IMR-90 (cell line): Measurements from ENCODE around the gene TMEFF1. TPM values are rescaled to one million over a fixed set of nuclear protein-coding genes. Genes with fewer than 3 reads are reported as not detected.

Source experiments
- ATAC-seq: fragments of 200-7000 bp; cut with Tn5 transposase; 2 replicates; pipeline ENCODE4 v1.9.1; 2020; ENCODE audit warnings: low read depth, mild to moderate bottlenecking, moderate library complexity
- BruUV-seq: library from RNA; stranded (reverse); fragments of 400-500 nt; replicated peaks from 2 replicates; lab custom pipeline; 2021; lab: Mats Ljungman, UMichigan
- CTCF ChIA-PET: fragments of 300-600 bp; formaldehyde crosslinking; extraction: SDS; loops from one replicate; lab custom pipeline; 2021; ENCODE audit warnings: antibody characterized with exemption; lab: Yijun Ruan, JAX
- POLR2A ChIA-PET: fragments of 300-600 bp; sonication (Branson Sonifier 250); formaldehyde crosslinking; loops from one replicate; lab custom pipeline; 2022; ENCODE audit warnings: antibody characterized with exemption; ENCODE audit not compliant: unreplicated experiment; lab: Charles Lee
- DNase-seq: peaks from one replicate; pipeline ENCODE4 v3.0.0; 2013
- H2AFZ ChIP-seq: replicated peaks from 2 replicates; pipeline ENCODE3; 2013; ENCODE audit warnings: low read length, mild to moderate bottlenecking; ENCODE audit not compliant: poor library complexity
- H2AK5ac ChIP-seq: 2 replicates; pipeline ENCODE4 v1.6.1; 2013; ENCODE audit warnings: low read depth, low read length, inconsistent platforms
- H2AK9ac ChIP-seq: replicated peaks from 2 replicates; pipeline ENCODE3; 2013; ENCODE audit warnings: mild to moderate bottlenecking, low read depth, low read length, moderate library complexity; ENCODE audit not compliant: poor library complexity
- H2BK120ac ChIP-seq: 2 replicates; pipeline ENCODE4 v1.6.1; 2013; ENCODE audit warnings: low read depth, low read length, inconsistent platforms
- H2BK15ac ChIP-seq: 3 replicates; pipeline ENCODE4 v1.6.1; 2013; ENCODE audit warnings: low read depth, low read length, inconsistent platforms
- H2BK20ac ChIP-seq: 2 replicates; pipeline ENCODE4 v1.6.1; 2013; ENCODE audit warnings: low read depth, mild to moderate bottlenecking, inconsistent platforms, low read length, moderate library complexity
- H2BK5ac ChIP-seq: 2 replicates; pipeline ENCODE4 v1.6.1; 2013; ENCODE audit warnings: mild to moderate bottlenecking, low read depth, low read length, inconsistent platforms; ENCODE audit not compliant: poor library complexity, severe bottlenecking
- H3K14ac ChIP-seq: replicated peaks from 2 replicates; pipeline ENCODE4 v1.6.1; 2013; ENCODE audit warnings: low read depth, low read length, inconsistent platforms
- H3K18ac ChIP-seq: 2 replicates; pipeline ENCODE4 v1.6.1; 2013; ENCODE audit warnings: low read depth, low read length, control low read depth
- H3K23ac ChIP-seq: 2 replicates; pipeline ENCODE4 v1.6.1; 2013; ENCODE audit warnings: low read depth, low read length, inconsistent platforms
- H3K27ac ChIP-seq: 2 replicates; pipeline ENCODE4 v1.5.1; 2013; ENCODE audit warnings: mild to moderate bottlenecking, control low read depth, low read length; ENCODE audit not compliant: insufficient read depth
- H3K27me3 ChIP-seq: 2 replicates; pipeline ENCODE4 v1.6.1; 2013; ENCODE audit warnings: low read length; ENCODE audit not compliant: control insufficient read depth, insufficient read depth
- H3K36me3 ChIP-seq: 2 replicates; pipeline ENCODE4 v1.6.1; 2013; ENCODE audit warnings: low read length, mixed read lengths; ENCODE audit not compliant: control insufficient read depth, insufficient read depth
- H3K4ac ChIP-seq: 2 replicates; pipeline ENCODE4 v1.6.1; 2013; ENCODE audit warnings: low read depth, low read length, inconsistent platforms
- H3K4me1 ChIP-seq: 2 replicates; pipeline ENCODE4 v1.6.1; 2013; ENCODE audit warnings: low read length, mixed read lengths; ENCODE audit not compliant: control insufficient read depth, insufficient read depth
- H3K4me2 ChIP-seq: 2 replicates; pipeline ENCODE4 v1.6.1; 2013; ENCODE audit warnings: low read depth, mild to moderate bottlenecking, control low read depth, low read length, moderate library complexity
- H3K4me3 ChIP-seq: 2 replicates; pipeline ENCODE4 v1.5.1; 2013; ENCODE audit warnings: low read depth, mild to moderate bottlenecking, control low read depth, low read length, moderate library complexity; ENCODE audit not compliant: insufficient read depth
- H3K56ac ChIP-seq: 2 replicates; pipeline ENCODE4 v1.6.1; 2013; ENCODE audit warnings: low read length, inconsistent platforms; ENCODE audit not compliant: insufficient read depth; ENCODE audit errors: extremely low read depth
- H3K79me1 ChIP-seq, 2 experiments: 2 replicates each; pipeline ENCODE4 v1.6.1; 2013; ENCODE audit warnings: low read length in 2 of 2, inconsistent platforms in 1 of 2, low read depth in 1 of 2
- H3K9ac ChIP-seq: 2 replicates; pipeline ENCODE4 v1.6.1; 2013; ENCODE audit warnings: low read depth, low read length, control low read depth
- H3K9me1 ChIP-seq: 2 replicates; pipeline ENCODE4 v1.6.1; 2013; ENCODE audit warnings: low read length, inconsistent platforms; ENCODE audit not compliant: insufficient read depth
- H3K9me3 ChIP-seq: 2 replicates; pipeline ENCODE4 v1.6.1; 2013; ENCODE audit warnings: low read length; ENCODE audit not compliant: control insufficient read depth, insufficient read depth
- H4K20me1 ChIP-seq: 2 replicates; pipeline ENCODE4 v1.6.1; 2013; ENCODE audit warnings: low read length, inconsistent platforms; ENCODE audit not compliant: insufficient read depth
- H4K5ac ChIP-seq: 2 replicates; pipeline ENCODE4 v1.6.1; 2013; ENCODE audit warnings: mild to moderate bottlenecking, low read depth, low read length, control low read depth
- H4K8ac ChIP-seq, 2 experiments: 2 replicates each; pipeline ENCODE4 v1.6.1; 2013; ENCODE audit warnings: low read depth in 2 of 2, low read length in 2 of 2, control low read depth in 1 of 2, inconsistent platforms in 1 of 2
- H4K91ac ChIP-seq: 2 replicates; pipeline ENCODE4 v1.6.1; 2013; ENCODE audit warnings: low read depth, low read length, inconsistent platforms; ENCODE audit not compliant: insufficient read depth
- FOS ChIP-seq: fragments of 150-350 bp; IDR thresholded peaks from 2 replicates; pipeline ENCODE4 v1.6.1; 2016; ENCODE audit warnings: low read depth, low read length
- MXI1 ChIP-seq: IDR thresholded peaks from 2 replicates; pipeline ENCODE4 v1.6.1; 2012; ENCODE audit warnings: low read depth, mild to moderate bottlenecking, low read length, moderate library complexity, borderline replicate concordance
- SMC3 ChIP-seq: fragments of 150-350 bp; IDR thresholded peaks from 2 replicates; pipeline ENCODE4 v1.6.1; 2016; ENCODE audit warnings: low read depth, mild to moderate bottlenecking, antibody characterized with exemption, low read length, moderate library complexity
- WGBS, 2 experiments: methylation state at CpG; one replicate each; pipeline versions ENCODE4 v1.1.5 to v1.1.7; 2013; ENCODE audit warnings: missing lambda C conversion rate in 2 of 2; ENCODE audit not compliant: insufficient read length in 1 of 2; ENCODE audit errors: extremely low coverage in 2 of 2; 5-methylcytosine and 5-hydroxymethylcytosine counted together
- dilution Hi-C: fragments of 300-500 bp; cut with HindIII; formaldehyde crosslinking; loops from one replicate; pipeline ENCODE4 v1.14.3; 2018; ENCODE audit warnings: low sequenced_read_pairs; ENCODE audit not compliant: unreplicated experiment
- in situ Hi-C: fragments of 300-500 bp; cut with MboI; formaldehyde crosslinking; loops from 3 replicates; pipeline ENCODE4 v1.14.3; 2019; ENCODE audit warnings: low sequenced_read_pairs, inconsistent platforms, mixed read lengths
- intact Hi-C: fragments of 100-400 bp; cut with micrococcal nuclease; formaldehyde crosslinking; loops from 2 replicates; pipeline ENCODE4 v1.10.0; 2022
- polyA plus RNA-seq, 3 experiments: library from polyadenylated mRNA; depleted of rRNA; stranded (reverse); fragments of >200 nt; gene quantifications; 2 replicates each; pipeline ENCODE4 v1.2.3, GENCODE V29; 2012; ENCODE audit warnings: low replicate concordance in 1 of 3
- total RNA-seq: library from RNA; depleted of rRNA; stranded (reverse); fragments of >200 nt; gene quantifications from 2 replicates; pipeline ENCODE4 v1.2.3, GENCODE V29; 2012

Gene TMEFF1
- total and polyA plus RNA-seq, 2 of the 4 experiments (the other 2 are of a cell fraction) = 0.62 to 0.90 TPM

DNA sequence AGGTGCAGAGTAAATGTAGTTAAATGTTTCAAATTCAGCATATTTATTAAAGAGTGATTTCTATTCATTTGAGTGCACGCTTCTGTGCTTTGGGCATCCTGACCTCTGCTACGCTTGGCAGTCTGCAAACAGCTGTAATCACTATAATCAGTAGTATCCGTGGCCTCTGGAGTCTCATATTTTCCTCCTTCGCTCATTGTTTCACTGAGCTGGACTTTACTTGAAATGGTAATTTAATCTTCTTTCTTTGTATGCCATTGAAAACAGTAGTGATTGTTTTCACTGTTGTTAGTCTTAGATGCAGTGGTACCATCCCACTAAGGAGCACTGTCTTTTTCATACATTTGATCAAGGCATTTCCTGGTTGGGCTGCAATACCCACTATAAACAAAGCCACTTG, 61.5 kb downstream of the TMEFF1 start:
- Histone ChIP-seq H3K56ac (no peak overlapping the region), H3K4me1 (no peaks in the 10 kb centered on the region), H3K18ac (no peak overlapping the region), H3K27me3 (no peaks in the 10 kb centered on the region), H4K91ac (no peak overlapping the region), H2BK5ac (no peak overlapping the region), H2AK5ac (no peak overlapping the region), H2BK120ac (no peak overlapping the region), H3K4ac (no peak overlapping the region), H3K36me3 (no peaks in the 10 kb centered on the region), H3K4me2 (no peak overlapping the region), H3K9me3 (no peaks in the 10 kb centered on the region), H2BK15ac (no peak overlapping the region), H3K23ac (no peak overlapping the region), H3K27ac (no peak overlapping the region), H3K4me3 (no peak overlapping the region), H4K5ac (no peak overlapping the region), H3K14ac (no peak overlapping the region), H3K9me1 (no peaks in the 10 kb centered on the region), H3K9ac (no peak overlapping the region), H2BK20ac (no peak overlapping the region), H3K79me1 (no peaks in the 10 kb centered on the region), H4K20me1 (no peaks in the 10 kb centered on the region), H2AK9ac (no peak overlapping the region), H4K8ac (no peak overlapping the region), H2AFZ (no peak overlapping the region)
- no TSS peak for BruUV-seq
- POLR2A ChIA-PET = no interaction called here
- TF ChIP-seq MXI1 = no peak
- TF ChIP-seq SMC3 = no peak
- TF ChIP-seq FOS = no peak
- CTCF ChIA-PET = no interaction called here
- intact Hi-C loops (no loop called here), in situ Hi-C loops (no loop called here), dilution Hi-C loops (no loop called here)
- DNase-seq (no peak), ATAC-seq (no peak)
- no CpG with 5 or more reads among the region's 4 CpGs for WGBS, 2 experiments
